T-helper 1 cell treated with Interleukin-12 subunit alpha and Interleukin-12 subunit beta and Interleukin-4 antibody, amounts not matched to agents 30 ng/mL and 1 ng/mL, for 36 hours (primary cell): Measurements from ENCODE around the gene PRR19. TPM values are rescaled to one million over a fixed set of nuclear protein-coding genes. Genes with fewer than 3 reads are reported as not detected.

Experiments used
- intact Hi-C: fragments of 100-400 bp; cut with micrococcal nuclease; formaldehyde crosslinking; loops from one replicate; pipeline ENCODE4 v1.15.1; 2024
- total RNA-seq: library from RNA; stranded (reverse); gene quantifications from 2 replicates; pipeline ENCODE4 v1.2.3, GENCODE V29; 2022

PRR19 gene
- total RNA-seq, 1 donor from 2014 or later = 0.51 TPM

- intact Hi-C loops = loop anchor here (2.0 to 5.0 kb wide), 3 partner anchors 323 to 1020 kb away; partner anchors contain the start of genes ARHGEF1, HNRNPUL1 and RABAC1
These were observed 19.8 kb upstream of the PRR19 start for GRCh38 chr19:42281827-42282762.

- intact Hi-C loops = loop anchor here (1.0 to 5.0 kb wide), 13 partner anchors 15 to 1021 kb away; partner anchors contain the start of genes ARHGEF1, ERF, HNRNPUL1 and MEGF8
These were observed 19.1 kb upstream of the PRR19 start for GRCh38 chr19:42282819-42283187.

- intact Hi-C loops = loop anchor here (1.0 to 5.0 kb wide), 13 partner anchors 15 to 1021 kb away; partner anchors contain the start of genes ARHGEF1, ERF, HNRNPUL1 and MEGF8
These were observed 18.5 kb upstream of the PRR19 start for GRCh38 chr19:42283188-42284065.

- intact Hi-C loops = loop anchor here (5.0 kb wide), 2 partner anchors 402 to 1022 kb away; partner anchors contain the start of genes ARHGEF1 and HNRNPUL1
These were observed 17.8 kb upstream of the PRR19 start for GRCh38 chr19:42284066-42284501.

GRCh38 chr19:42284591-42285341, 17.2 kb upstream of the PRR19 start:
- intact Hi-C loops = loop anchor here (5.0 kb wide), 2 partner anchors 402 to 1022 kb away; partner anchors contain the start of genes ARHGEF1 and HNRNPUL1

- intact Hi-C loops = no loop called here
These were observed 16.4 kb upstream of the PRR19 start for GRCh38 chr19:42285541-42285941.

- intact Hi-C loops = no loop called here
These were observed 16.0 kb upstream of the PRR19 start for GRCh38 chr19:42285988-42286348.

GRCh38 chr19:42286349-42287016, 15.4 kb upstream of the PRR19 start:
- intact Hi-C loops = no loop called here

GRCh38 chr19:42287017-42287826, 14.7 kb upstream of the PRR19 start:
- intact Hi-C loops = no loop called here

GRCh38 chr19:42287827-42288107, 14.2 kb upstream of the PRR19 start:
- intact Hi-C loops = no loop called here

GRCh38 chr19:42288387-42288786, 13.5 kb upstream of the PRR19 start:
- intact Hi-C loops = no loop called here

GRCh38 chr19:42288881-42289555, 12.9 kb upstream of the PRR19 start:
- intact Hi-C loops = no loop called here

- intact Hi-C loops = no loop called here
These were observed 12.3 kb upstream of the PRR19 start for GRCh38 chr19:42289556-42290041.

- intact Hi-C loops = no loop called here
These were observed 11.8 kb upstream of the PRR19 start for GRCh38 chr19:42290136-42290522.

- intact Hi-C loops = no loop called here
These were observed 11.2 kb upstream of the PRR19 start for GRCh38 chr19:42290523-42291434.

GRCh38 chr19:42291435-42291810, 10.5 kb upstream of the PRR19 start:
- intact Hi-C loops = no loop called here

GRCh38 chr19:42292042-42292960, 9.6 kb upstream of the PRR19 start:
- intact Hi-C loops = no loop called here
